Measurements from ENCODE around the gene RRAGC. TPM values are rescaled to one million over a fixed set of nuclear protein-coding genes. Genes with fewer than 3 reads are reported as not detected.
A peak's percentile ranks its signal among the peaks of the same experiment; 100 is the strongest.
"Not testable (repeated sequence)": the region's sequence is repeated elsewhere in the genome, so short reads cannot be mapped to it uniquely, and the experiment has no call there.

Gene RRAGC
- total RNA-seq, 4 donors from 2014 or later, result 14.2 to 20.0 (median 17.5) TPM

- TF ChIP-seq POLR2A (IDR thresholded peaks at IDR 0.05) (no peak), EP300 (IDR thresholded peaks at IDR 0.05) (no peak), CTCF (IDR thresholded peaks at IDR 0.05) (no peak)
- 39% methylated on average over 5 of the region's 5 CpGs for WGBS, 2 donors
- no peak overlapping the region for H3K4me3 ChIP-seq
- H3K9me3 ChIP-seq, result peaks cover 0 to 18% (median 0%) of the 10 kb centered on the region in 4 donors
- no peaks in the 10 kb centered on the region for H3K36me3 ChIP-seq
- peaks cover 0 to 47% of the 10 kb centered on the region in 2 donors for H3K27me3 ChIP-seq
- no peak for DNase-seq (ENCODE audit: low spot score in 2 of 2)
- no peak overlapping the region for H3K27ac ChIP-seq
- peaks cover 0 to 7% (median 1%) of the 10 kb centered on the region in 4 donors for H3K4me1 ChIP-seq
Measured at GRCh38 chr1:38812981-38813380, 46.6 kb downstream of the RRAGC start.

- H3K4me3 ChIP-seq; H3K36me3 ChIP-seq; H3K4me1 ChIP-seq; H3K27ac ChIP-seq; DNase-seq (ENCODE audit: low spot score in 2 of 2): not testable (repeated sequence)
- Histone ChIP-seq H3K27me3 (peaks cover 0 to 41% of the 10 kb centered on the region in 2 donors), H3K9me3 (peaks cover 0 to 10% (median 0%) of the 10 kb centered on the region in 4 donors)
- WGBS, 2 donors, result 85 to 93% methylated on average over 4 of the region's 4 CpGs
Measured at GRCh38 chr1:38811466-38811865, 48.1 kb downstream of the RRAGC start.

- H3K27ac ChIP-seq, result no peak overlapping the region
- DNase-seq (ENCODE audit: low spot score in 2 of 2), result no peak
- no peaks in the 10 kb centered on the region for H3K36me3 ChIP-seq
- WGBS, 2 donors, result 97 to 100% methylated on average over 1 of the region's 1 CpG
- H3K4me3 ChIP-seq, result no peak overlapping the region
- no peak for TF ChIP-seq POLR2A (IDR thresholded peaks at IDR 0.05)
- no peak for TF ChIP-seq EP300 (IDR thresholded peaks at IDR 0.05)
- no peak for TF ChIP-seq CTCF (IDR thresholded peaks at IDR 0.05)
- peaks cover 0 to 49% of the 10 kb centered on the region in 2 donors for H3K27me3 ChIP-seq
- H3K4me1 ChIP-seq, result peaks cover 0 to 12% (median 2%) of the 10 kb centered on the region in 4 donors
- no peaks in the 10 kb centered on the region for H3K9me3 ChIP-seq
Measured at GRCh38 chr1:38806090-38806489, 53.5 kb downstream of the RRAGC start.

- TF ChIP-seq EP300 (IDR thresholded peaks at IDR 0.05) (no peak), POLR2A (IDR thresholded peaks at IDR 0.05) (no peak), CTCF (IDR thresholded peaks at IDR 0.05) (no peak)
- no peaks in the 10 kb centered on the region for H3K36me3 ChIP-seq
Measured at GRCh38 chr1:38805036-38805435, 54.5 kb downstream of the RRAGC start.

GRCh38 chr1:38804062-38804886, 55.3 kb downstream of the RRAGC start:
- 7 to 8% methylated on average over 28 to 34 of the region's 81 CpGs for WGBS, 2 donors
- H3K4me3 ChIP-seq, result peak overlapping the region in 1 of 4 donors; percentile 44

More at GRCh38 chr1:38805036-38805435, 54.5 kb downstream of the RRAGC start:
- Histone ChIP-seq H3K4me1 (peaks cover 0 to 12% (median 2%) of the 10 kb centered on the region in 4 donors), H3K4me3 (no peak overlapping the region), H3K27me3 (peaks cover 0 to 49% of the 10 kb centered on the region in 2 donors), H3K27ac (no peak overlapping the region), H3K9me3 (no peaks in the 10 kb centered on the region)
- 60 to 83% methylated on average over 8 of the region's 8 CpGs for WGBS, 2 donors
- DNase-seq (ENCODE audit: low spot score in 2 of 2), result no peak

More at GRCh38 chr1:38804062-38804886, 55.3 kb downstream of the RRAGC start:
- TF ChIP-seq CTCF (IDR thresholded peaks at IDR 0.05), result no peak
- TF ChIP-seq POLR2A (IDR thresholded peaks at IDR 0.05), result no peak
- TF ChIP-seq EP300 (IDR thresholded peaks at IDR 0.05), result no peak
- no peaks in the 10 kb centered on the region for H3K36me3 ChIP-seq
- no peak for DNase-seq (ENCODE audit: low spot score in 2 of 2)
- H3K27ac ChIP-seq, result no peak overlapping the region
- peaks cover 0 to 12% (median 2%) of the 10 kb centered on the region in 4 donors for H3K4me1 ChIP-seq
- H3K9me3 ChIP-seq, result peaks cover 0 to 7% (median 0%) of the 10 kb centered on the region in 4 donors
- H3K27me3 ChIP-seq, result peaks cover 0 to 49% of the 10 kb centered on the region in 2 donors
